GM04504 (cell line): Measurements from ENCODE around the gene IZUMO1.
"Not testable (repeated sequence)": the region's sequence is repeated elsewhere in the genome, so short reads cannot be mapped to it uniquely, and the experiment has no call there.

ENCODE experiments used
- DNase-seq: peaks from one replicate; pipeline ENCODE4 v3.0.0-alpha.2; 2012; ENCODE audit warnings: low read depth

IZUMO1 gene

DNA sequence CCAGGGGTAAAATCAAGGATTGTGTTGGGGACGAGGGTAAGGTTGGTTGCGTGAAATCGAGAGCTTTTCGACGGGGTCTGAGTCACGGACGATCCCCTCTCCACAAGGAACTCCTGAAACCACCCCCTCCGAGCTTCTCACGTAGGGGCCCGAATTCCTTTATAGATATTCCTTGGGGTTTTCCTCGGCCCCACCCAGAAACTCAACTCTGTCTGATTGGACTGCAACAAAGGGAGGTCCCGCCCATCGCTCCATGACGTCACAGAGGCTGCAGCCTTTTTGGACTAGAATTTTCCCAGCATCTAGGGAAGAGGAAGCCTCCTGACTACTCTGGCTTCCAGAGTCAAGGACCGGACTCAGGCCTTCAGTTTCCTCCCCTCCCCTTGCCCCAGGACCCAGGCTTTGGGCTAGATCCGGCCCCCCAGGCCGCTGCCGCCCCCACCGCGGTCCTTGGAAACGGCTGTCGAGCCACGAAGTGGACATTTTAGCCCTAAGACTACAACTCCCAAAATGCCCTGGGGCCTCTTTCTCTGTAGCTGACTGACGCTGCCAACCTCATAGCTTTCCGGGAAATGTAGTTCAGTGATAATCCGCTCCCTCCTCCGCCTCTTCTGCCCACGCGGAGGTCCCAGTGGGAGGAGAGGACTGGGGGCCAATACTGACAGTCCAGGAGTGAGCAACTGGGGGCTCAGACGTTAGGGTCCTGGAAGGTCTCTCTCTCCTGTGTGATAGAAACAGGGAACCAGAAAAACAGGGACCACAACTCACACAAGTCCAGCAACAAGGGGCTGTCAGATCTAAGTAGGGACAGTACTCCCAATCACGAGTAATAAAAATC, at the start of gene IZUMO1:
Gene IZUMO1 (minus strand): TSS at position 172 of the 838 bp plus-strand sequence. CDS start 1,050 bp downstream, outside the sequence.
- DNase-seq: peak; percentile 38

DNA sequence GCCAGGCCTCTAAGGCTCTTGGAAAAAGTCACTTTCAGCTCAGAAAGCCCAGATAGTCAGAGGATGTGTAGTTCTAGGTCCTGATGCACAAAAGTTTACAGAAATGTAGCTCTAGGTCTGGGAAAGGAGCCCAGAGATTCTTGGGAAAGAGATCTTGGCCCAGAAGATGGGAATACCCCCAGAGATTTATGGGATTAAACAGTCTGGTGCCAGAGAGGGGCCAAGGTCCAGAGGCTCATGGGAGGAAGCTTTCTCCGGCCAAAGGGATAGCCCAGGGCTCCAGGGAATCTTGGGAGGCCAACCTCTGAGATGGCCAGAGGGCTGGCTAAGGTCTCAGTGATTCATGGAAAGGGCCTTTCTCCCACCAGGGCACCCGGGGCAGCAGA, 49.0 kb upstream of the IZUMO1 start:
- DNase-seq: no peak

DNA sequence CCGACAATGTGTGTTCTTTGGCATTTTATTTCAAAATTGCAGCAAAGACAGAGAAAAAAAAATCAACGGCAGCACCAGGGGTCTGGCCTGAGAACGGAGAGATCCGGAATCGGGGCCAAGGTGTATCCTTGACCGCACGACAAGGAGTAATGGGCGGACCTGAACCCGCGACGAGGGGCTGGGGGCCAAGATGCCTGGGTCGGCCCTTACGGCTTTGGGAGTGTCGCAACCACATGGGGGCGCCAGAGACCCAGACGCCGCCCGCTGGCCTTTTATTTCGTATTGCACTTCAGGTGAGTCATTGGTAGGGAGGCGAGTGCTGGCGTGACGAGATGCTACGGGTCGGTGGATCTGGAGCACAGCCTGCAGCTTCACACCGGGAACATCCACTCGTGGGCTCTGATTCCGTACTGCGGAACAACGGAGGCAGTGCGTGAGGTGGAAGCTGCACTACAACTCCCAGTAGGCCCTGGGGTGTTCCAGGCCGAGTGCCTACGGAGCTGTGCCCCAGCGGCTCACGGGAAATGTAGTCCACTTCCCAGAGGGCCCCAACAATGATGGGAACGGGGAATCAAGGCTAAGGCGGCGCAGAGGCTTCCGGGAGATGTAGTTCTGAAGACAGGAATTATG, 48.5 kb upstream of the IZUMO1 start:
- DNase-seq: peak; percentile 88

DNA sequence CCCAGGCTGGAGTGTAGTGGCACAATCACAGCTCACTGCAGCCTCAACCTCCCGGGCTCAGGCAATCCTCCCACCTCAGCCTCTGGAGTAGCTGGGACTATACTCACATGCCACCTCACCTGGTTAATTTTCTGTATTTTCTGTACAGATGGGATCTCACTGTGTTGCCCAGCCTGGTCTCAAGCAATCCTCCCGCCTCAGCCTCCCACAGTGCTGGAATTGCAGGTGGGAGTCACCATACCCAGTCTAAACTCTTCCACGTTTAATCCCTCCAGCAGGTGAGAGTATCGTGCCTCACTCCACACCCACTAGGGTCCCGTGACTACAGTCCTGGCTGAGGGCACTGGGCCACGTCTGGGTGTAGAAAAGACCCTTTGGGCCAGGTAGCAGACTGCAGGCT, 47.6 kb upstream of the IZUMO1 start:
- no peak for DNase-seq

DNA sequence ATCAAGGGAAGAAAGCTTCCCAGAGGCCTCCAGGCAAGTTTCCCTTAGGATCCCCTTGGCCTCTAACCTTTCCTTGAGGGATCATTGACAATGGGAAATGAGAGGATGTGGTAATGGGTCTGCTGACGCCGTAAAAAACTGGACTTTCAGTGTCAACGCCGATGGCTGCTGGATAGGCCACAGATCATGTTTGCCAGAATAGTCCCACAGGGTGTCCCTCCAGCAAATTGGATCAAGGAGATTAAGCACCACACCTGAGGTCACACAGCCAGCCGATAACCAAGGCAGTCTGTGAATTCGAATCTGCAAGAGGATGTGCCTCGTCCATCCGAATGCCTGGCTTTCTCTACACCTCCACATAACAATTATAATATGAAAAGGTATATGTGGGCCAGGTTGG, 46.6 kb upstream of the IZUMO1 start:
- no peak for DNase-seq

DNA sequence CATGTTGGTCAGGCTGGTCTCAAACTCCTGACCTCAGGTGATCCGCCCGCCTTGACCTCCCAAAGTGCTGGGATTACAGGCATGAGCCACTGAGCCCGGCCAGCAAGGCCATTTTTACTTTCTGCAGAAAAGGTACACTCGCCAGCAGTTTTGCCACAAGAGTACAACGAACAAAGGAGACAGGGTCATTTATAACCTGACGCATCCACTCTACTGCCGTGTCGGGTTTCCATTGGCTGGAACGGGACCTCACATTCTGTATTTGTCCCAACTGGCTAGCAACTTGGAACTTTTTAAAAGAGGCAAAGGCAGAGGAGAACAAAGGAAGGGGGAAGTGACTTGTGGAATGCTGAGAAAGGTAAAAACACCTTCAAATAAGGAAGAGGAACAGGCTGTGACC, 40.6 kb upstream of the IZUMO1 start:
- DNase-seq: not testable (repeated sequence)

DNA sequence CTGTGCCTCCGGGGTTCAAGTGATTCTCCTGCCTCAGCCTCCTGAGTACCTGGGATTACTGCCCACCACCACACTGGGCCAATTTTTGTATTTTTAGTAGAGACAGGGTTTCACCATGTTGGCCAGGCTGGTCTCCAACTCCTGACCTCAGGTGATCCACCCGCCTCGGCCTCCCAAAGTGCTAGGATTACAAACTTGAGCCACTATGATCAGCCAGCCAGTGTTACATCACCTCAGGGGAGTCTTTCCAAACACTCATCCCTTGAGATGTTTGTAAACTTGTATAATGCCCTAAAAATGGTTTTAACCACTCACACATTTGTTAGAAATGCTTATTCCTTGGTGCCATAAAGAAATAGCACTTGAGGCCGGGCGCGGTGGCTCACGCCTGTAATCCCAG, 39.7 kb upstream of the IZUMO1 start:
- not testable (repeated sequence) for DNase-seq

DNA sequence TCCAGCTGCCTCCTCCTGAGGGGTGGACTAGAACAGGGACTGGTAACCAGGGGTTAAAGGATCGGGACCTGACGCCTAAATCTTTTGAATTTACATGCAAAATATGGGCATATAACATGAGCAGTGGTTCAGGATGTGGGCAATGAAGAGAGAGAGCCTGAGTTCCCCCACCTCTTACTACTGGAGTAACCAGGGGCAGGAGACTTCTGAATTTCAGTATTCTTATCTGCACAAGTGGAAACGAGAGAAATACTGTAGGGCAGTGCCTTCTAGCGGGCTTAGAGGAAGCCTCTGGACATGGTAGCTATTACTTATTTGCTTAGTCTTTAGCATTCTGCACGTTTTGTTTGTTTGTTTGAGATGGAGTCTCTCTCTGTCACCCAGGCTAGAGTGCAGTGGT, 37.8 kb upstream of the IZUMO1 start:
- DNase-seq: no peak

DNA sequence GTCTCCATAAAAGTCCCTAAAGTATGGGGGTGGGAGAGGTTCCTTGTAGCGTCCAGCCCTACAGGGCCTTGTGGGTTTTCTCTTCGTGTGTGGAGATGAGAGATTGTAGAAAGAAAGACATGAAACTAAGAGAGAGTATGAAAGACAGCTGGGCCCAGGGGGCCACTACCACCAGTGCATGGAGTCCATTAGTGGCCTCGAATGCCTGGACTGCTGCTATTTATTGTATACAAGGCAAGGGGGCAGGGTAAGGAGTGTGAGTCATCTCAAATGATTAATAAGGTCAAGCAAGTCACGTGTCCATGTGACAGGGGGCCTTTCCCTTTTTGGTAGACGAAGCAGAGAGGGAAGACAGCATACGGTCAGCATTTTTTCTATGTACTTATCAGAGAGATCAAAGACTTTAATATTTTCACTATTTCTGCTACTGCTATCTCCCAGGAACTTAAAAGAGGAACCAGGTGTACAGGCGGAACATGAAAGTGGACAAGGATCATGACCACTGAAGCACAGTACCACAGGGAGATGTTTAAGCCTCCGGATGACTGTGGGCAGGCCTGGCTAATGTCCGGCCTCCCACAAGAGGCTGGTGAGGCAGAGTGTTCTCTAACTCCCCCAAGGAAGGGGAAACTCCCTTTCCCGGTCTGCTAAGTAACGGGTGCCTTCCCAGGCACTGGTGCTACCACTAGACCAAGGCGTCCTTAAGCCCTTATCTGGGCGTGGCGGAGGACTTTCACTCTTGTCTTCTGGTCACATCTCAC, 34.1 kb upstream of the IZUMO1 start:
- no peak for DNase-seq

DNA sequence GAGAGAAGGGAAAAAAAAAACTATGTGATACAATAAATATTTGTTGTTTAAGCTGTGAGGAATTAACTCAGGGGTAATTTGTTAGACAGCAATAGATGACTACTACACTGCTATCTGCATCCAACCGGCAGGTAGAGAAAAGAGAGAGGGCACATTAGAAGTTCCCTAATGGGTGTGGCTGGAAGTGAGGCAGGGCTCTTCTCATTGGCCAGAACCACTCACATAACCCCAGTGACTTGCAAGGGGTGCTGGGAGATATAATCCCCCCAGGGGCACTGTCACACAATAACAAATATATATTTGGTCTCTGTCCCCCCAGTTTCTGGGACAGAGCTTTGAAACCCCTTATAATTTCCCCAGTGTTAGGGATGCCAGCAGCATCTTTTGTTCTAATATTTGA, 32.9 kb upstream of the IZUMO1 start:
- DNase-seq: no peak

DNA sequence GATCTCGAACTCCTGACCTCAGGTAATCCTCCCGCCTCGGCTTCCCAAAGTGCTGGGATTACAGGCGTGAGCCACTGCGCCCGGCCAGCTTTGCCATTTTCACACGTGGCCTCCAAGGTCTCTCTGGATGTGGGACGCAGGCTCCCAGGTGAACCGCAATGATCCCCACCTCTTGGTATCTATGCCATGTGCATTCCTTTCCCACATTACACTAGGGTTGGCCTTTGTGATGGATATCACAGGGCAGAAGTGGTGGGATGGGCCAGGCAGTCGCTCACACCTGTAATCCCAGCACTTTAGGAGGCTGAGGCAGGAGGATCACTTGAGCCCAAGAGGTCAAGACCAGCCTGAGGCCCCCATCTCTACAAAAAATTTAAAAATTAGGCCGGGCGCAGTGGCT, 31.0 kb upstream of the IZUMO1 start:
- DNase-seq: no peak

DNA sequence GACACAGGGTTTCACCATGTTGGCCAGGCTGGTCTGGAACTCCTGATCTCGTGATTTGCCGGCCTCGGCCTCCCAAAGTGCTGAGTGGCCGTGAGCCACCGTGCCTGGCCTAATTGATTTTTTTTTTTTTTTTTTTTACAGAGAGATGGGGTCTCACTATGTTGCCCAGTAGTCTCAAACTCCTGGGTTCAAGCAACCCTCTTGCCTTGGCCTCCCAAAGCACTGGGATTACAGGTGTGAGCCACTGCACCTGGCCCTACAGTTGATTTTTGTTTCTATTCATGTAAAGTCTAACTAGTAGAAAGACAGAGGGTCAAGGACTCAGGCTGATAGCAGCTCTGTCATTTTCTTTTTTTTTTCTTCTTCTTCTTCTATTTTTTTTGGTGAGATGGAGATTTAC, 30.4 kb upstream of the IZUMO1 start:
- no peak for DNase-seq

DNA sequence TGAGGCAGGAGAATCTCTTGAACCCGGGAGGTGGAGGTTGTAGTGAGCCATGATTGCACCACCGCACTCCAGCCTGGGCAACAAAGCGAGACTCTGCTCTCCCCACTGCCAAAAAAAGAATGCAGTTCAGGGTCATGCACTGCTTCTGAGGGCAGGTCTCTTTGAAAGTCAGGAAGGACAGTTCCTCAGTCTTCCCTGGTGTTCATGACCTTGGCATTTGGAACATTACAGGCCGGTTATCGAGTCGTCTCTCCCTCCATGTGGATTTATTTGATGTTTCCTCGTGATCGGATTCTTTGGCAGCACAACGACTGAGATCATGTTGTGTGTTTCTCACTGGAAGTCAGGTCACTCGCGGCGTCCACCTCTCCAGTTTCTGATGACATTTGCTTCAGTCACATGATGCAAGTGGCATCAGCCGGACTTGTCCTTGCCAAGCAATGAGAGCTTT, 25.8 kb upstream of the IZUMO1 start:
- DNase-seq: no peak

DNA sequence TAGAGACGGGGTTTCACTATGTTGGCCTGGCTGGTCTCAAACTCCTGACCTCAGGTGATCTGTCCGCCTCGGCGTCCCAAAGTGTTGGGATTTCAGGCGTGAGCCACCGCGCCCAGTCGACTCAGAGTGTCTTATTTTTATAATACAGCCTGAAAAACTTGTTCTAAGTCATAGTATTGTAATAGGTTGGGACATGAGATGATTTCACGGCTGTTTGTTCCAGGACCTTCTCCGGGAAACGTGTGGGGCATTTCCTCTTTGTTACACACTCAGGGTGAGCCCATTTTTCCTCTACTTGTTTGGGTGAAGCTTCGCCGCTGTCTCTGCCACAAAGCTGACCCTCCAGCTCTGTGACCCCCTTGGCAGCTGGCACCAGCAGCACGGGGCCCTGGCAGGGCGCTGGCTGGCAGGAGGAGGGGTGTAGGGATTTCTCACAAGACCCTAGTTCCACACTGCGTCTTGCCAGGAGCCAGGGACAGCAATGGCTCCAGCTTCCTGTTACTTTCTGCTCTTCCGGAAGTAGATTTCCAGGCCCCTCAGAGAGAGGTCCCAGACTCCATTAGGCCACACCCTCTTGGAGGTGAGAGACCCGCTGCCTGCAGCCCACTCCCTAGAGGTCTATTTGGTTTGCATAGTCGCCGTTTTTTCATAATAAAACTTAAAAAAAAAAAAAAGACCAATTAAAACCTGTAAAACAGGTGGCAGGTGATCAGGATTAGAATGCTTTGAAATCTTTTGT, 24.2 kb upstream of the IZUMO1 start:
- no peak for DNase-seq

DNA sequence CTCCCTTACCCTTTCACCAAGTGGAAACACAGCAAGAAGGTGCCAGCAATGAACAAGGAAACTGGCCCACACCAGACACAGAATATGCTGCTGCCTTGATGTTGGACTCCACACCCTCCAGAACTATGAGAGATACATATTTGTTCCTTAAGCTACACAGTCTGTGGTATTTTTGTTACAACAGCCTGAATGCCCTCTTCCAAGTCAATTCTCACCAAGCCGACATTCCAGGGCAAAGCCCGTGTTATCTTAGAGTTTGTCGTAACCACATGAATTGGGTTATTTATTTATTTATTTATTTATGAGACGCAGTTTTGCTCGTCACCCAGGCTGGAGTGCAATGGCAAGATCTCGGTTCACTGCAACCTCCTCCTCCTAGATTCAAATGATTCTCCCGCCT, 23.6 kb upstream of the IZUMO1 start:
- DNase-seq: no peak

DNA sequence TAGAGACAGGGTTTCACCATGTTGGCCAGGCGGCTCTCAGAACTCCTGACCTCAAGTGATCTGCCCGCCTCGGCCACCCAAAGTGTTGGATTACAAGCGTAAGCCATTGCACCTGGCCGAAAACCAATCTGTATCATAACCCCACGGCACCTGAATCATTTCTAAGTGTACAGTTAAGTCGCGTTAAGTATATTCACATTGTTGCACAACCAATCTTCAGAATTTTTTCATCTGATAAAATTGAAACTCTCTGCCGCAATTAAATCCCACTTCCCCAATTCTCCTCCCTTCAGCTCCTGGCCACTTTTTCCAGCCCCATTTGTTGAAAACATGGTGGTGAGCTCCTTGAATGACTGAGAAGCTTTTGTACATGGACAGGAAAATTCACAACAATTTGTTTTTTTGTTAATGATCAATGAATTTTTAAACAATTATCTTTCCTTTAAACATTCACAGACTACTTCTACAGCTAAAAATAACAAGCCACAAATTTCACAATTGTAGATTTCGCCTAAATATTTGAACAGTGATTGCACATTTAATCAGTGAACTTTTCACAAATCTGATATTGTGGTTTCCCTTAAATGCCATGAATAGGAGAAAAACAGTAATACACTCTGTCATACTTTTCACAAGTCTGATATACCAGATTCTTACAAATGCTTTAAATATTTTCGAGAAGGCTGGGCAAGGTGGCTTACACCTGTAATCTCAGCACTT, 22.4 kb upstream of the IZUMO1 start:
- DNase-seq: no peak

DNA sequence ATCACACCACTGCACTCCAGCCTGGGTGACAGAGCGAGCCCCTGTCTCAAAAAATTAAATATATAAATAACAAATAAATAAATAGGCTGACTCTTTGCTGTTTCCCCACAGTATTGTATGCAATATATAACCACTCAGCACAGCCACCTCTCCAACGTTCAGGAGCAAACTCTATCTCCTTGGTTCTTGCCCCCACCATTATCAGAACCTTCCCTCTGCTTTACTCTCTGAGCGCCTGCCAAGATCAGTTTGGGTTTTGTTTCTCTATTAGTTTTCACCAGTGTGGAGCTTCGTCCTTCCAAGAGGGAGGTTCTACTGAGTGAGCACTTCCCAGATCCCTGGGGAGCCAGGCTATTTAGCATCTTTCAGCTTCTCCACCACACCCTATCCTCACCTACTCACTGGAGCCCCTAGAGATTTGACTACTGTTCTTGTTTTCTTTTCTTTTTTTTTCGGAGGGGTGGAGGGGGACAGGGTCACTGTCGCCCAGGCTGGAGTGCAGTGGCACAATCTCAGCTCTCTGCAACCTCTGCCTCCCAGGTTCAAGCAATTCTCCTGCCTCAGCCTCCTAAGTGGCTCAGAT, 21.6 kb upstream of the IZUMO1 start:
- DNase-seq: not testable (repeated sequence)

DNA sequence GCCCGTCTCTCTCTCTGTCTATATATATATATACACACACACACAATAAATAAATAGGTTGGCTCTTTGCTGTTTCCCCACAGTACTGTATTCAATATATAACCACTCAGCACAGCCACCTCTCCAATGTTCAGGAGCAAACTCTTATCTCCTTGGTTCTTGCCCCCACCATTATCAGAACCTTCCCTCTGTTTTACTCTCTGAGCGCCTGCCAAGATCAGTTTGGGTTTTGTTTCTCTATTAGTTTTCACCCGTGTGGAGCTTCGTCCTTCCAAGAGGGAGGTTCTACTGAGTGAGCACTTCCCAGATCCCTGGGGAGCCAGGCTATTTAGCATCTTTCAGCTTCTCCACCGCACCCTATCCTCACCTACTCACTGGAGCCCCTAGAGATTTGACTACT, 19.1 kb upstream of the IZUMO1 start:
- DNase-seq: not testable (repeated sequence)

DNA sequence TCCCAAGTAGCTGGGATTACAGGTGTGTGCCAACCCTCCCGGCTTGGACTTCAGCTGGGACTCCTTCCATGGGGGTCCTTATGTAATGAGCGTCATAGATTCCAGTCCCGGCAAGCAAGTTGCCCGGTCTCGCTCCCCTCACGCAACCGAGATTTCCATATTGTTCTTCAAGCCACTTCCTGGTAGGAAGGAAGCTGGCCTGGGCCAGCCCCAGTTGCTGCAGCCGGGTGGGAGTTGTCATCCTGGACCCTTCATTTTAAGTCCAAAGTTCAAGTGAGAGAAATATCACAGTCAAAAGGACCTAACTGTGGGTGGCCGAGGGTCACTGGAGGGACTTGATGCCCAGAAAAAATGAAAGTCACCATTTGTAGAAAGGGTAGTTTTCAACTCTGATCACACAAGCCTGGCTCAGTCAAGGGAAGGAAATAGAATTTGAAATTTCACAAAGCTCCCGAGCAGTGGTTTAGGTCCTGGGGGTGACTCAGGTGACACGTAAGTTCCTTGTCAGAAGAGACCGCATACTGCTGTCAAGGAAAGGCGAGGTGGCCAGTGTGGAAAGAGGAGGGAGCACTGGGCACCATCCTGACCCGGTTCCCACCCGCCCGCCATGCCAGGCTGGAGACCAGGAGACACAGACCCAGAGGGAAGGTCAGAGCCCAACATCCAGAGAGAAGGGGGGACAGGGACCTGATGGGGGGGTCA, 13.9 kb upstream of the IZUMO1 start:
- no peak for DNase-seq

DNA sequence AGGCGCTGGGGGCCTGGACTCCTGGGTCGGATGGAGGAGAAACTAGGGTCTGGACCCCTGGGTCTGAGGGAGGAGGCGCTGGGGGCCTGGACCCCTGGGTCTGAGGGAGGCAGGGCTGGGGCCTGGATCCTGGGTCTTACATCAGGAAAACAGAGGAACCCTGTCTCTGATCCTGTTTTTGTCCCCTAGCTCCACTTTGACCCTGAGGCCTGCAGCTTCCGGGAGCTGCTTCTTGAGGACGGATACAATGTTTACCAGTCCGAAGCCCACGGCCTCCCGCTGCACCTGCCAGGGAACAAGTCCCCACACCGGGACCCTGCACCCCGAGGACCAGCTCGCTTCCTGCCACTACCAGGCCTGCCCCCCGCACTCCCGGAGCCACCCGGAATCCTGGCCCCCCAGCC, 11.0 kb upstream of the IZUMO1 start:
- no peak for DNase-seq
